GM23248 (cell line): Measurements from ENCODE around the gene ATP5F1C. TPM values are rescaled to one million over a fixed set of nuclear protein-coding genes. Genes with fewer than 3 reads are reported as not detected.
"Not testable (repeated sequence)": the region's sequence is repeated elsewhere in the genome, so short reads cannot be mapped to it uniquely, and the experiment has no call there.

Experiments
- DNase-seq: peaks from one replicate; pipeline ENCODE4 v3.0.0-alpha.2; 2015
- H2AFZ ChIP-seq: fragments of 200-600 bp; sonication (generic); 2 replicates; pipeline ENCODE4 v1.6.1; 2016; ENCODE audit warnings: antibody characterized with exemption
- H3F3A ChIP-seq: fragments of 200-600 bp; sonication (generic); 2 replicates; pipeline ENCODE4 v1.6.1; 2016; ENCODE audit warnings: mild to moderate bottlenecking, antibody characterized with exemption, mixed run types; ENCODE audit not compliant: insufficient read depth
- H3K27ac ChIP-seq: fragments of 200-600 bp; sonication (generic); 2 replicates; pipeline ENCODE4 v1.5.1; 2016; ENCODE audit warnings: mild to moderate bottlenecking
- H3K27me3 ChIP-seq: fragments of 200-600 bp; sonication (generic); replicated peaks from 2 replicates; pipeline ENCODE4 v1.6.1; 2016; ENCODE audit warnings: mild to moderate bottlenecking; ENCODE audit not compliant: insufficient read depth
- H3K36me3 ChIP-seq: fragments of 200-600 bp; sonication (generic); 2 replicates; pipeline ENCODE4 v1.6.1; 2016; ENCODE audit warnings: low read depth, mild to moderate bottlenecking
- H3K4me1 ChIP-seq: fragments of 200-600 bp; sonication (generic); 2 replicates; pipeline ENCODE4 v1.6.1; 2016; ENCODE audit warnings: mild to moderate bottlenecking; ENCODE audit not compliant: insufficient read depth
- H3K4me2 ChIP-seq: fragments of 200-600 bp; sonication (generic); one replicate; pipeline ENCODE4 v1.6.1; 2016; ENCODE audit warnings: mild to moderate bottlenecking; ENCODE audit not compliant: unreplicated experiment
- H3K4me3 ChIP-seq: fragments of 200-600 bp; sonication (generic); 2 replicates; pipeline ENCODE4 v1.5.1; 2016; ENCODE audit warnings: mild to moderate bottlenecking
- H3K79me2 ChIP-seq: fragments of 200-600 bp; sonication (generic); 2 replicates; pipeline ENCODE4 v1.6.1; 2016; ENCODE audit warnings: mild to moderate bottlenecking; ENCODE audit not compliant: insufficient read depth
- H3K9ac ChIP-seq: fragments of 200-600 bp; sonication (generic); 2 replicates; pipeline ENCODE4 v1.6.1; 2016; ENCODE audit warnings: mild to moderate bottlenecking
- H3K9me2 ChIP-seq: fragments of 200-600 bp; sonication (generic); 2 replicates; pipeline ENCODE4 v1.6.1; 2016; ENCODE audit warnings: mixed run types, mild to moderate bottlenecking, moderate library complexity; ENCODE audit not compliant: insufficient read depth
- H3K9me3 ChIP-seq: fragments of 200-600 bp; sonication (generic); one replicate; pipeline ENCODE4 v1.6.1; 2017; ENCODE audit warnings: low read depth
- H4K20me1 ChIP-seq: fragments of 200-600 bp; sonication (generic); 2 replicates; pipeline ENCODE4 v1.6.0; 2016; ENCODE audit not compliant: insufficient read depth
- EZH2 ChIP-seq: fragments of 200-600 bp; sonication (generic); IDR thresholded peaks from 2 replicates; pipeline ENCODE4 v1.6.1; 2018; ENCODE audit warnings: antibody characterized with exemption, mild to moderate bottlenecking; ENCODE audit not compliant: insufficient read depth, poor library complexity, severe bottlenecking
- EZH2phosphoT487 ChIP-seq: fragments of 200-600 bp; sonication (generic); IDR thresholded peaks from 2 replicates; pipeline ENCODE4 v1.6.1; 2018; ENCODE audit warnings: antibody characterized with exemption, moderate library complexity, mild to moderate bottlenecking, low read depth; ENCODE audit not compliant: insufficient read depth
- WGBS, 2 experiments: methylation state at CpG; one replicate each; pipeline ENCODE4 v1.1.6; 2015 to 2017; ENCODE audit warnings: low lambda C conversion rate in 2 of 2, low coverage in 1 of 2; ENCODE audit errors: missing lambda C conversion rate in 2 of 2; 5-methylcytosine and 5-hydroxymethylcytosine counted together
- in situ Hi-C: fragments of 300-500 bp; cut with MboI; formaldehyde crosslinking; loops from 2 replicates; pipeline ENCODE4 v1.15.0; 2020
- polyA plus RNA-seq: library from polyadenylated mRNA; unstranded; fragments of >200 nt; fragmentation: Nextera tagmentation; extraction: Ambion mirVana; gene quantifications from 2 replicates; pipeline ENCODE4 v1.2.1, GENCODE V29; 2016
- total RNA-seq: library from RNA; depleted of rRNA; stranded (reverse); fragments of >200 nt; shearing (Covaris generic); gene quantifications from 2 replicates; pipeline ENCODE4 v1.2.3, GENCODE V29; 2014

ATP5F1C gene
- total and polyA plus RNA-seq, 2 experiments from 2014 or later, result 229 to 304 TPM

DNA sequence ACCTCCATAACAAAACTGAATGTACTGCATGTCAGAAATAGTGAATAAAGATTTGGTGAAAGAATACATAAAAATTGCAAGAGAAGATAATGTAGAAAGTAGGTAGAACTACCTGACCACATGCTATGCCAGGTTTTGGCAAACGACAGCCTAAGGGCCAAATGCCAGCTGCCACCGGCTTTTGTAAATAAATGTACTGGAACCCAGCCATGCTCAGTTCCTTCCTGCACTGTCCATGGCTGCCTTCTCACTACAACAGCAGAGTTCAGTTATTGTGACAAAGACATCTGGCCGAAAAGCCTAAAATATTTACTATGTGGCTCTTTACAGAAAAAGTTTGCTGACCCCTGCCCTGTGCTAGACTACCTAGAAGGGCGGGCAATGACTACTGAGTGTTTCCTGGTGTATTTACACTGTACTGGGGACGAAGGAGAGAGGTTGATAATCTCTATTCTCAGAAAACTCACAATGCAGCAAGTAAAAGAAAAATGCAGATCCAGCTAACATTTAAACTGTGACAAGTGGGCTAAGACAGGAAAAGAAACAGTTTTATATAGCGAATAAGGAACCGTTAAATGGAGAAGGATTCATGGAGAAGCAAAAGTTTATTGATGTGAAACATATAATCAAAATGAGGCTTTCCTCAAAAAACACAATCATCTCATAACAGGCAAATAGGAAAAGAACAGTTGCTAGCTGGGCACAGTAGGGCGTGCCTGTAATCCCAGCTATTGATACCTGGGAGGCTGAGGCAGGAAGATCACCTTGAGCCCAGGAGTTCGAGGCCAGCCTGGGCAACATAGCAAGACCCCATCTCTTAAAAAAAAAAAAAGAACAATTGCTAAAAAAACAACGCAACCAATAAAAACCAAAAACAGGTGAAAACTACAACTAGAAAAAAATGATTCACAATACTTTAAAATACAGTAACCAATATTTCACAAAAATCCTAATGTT lies 13.9 kb upstream of the ATP5F1C start:
- TF ChIP-seq EZH2, result no peak
- TF ChIP-seq EZH2phosphoT487, result no peak
- Histone ChIP-seq H3K4me1 (no peaks in the 10 kb centered on the region), H3K9me2 (no peaks in the 10 kb centered on the region), H3K79me2 (no peaks in the 10 kb centered on the region; the same call in 1 of the 2 replicates), H2AFZ (no peak overlapping the region), H3K36me3 (peaks cover 36% of the 10 kb centered on the region), H3K9me3 (no peaks in the 10 kb centered on the region), H3K4me2 (no peak overlapping the region), H3K4me3 (no peak overlapping the region), H3K27ac (no peak overlapping the region), H3K27me3 (no peaks in the 10 kb centered on the region), H4K20me1 (no peaks in the 10 kb centered on the region), H3K9ac (no peak overlapping the region), H3F3A (no peaks in the 10 kb centered on the region)
- DNase-seq, result no peak
- in situ Hi-C loops, result no loop called here
- WGBS, 2 experiments, result 91 to 92% methylated on average over 10 of the region's 10 CpGs

DNA sequence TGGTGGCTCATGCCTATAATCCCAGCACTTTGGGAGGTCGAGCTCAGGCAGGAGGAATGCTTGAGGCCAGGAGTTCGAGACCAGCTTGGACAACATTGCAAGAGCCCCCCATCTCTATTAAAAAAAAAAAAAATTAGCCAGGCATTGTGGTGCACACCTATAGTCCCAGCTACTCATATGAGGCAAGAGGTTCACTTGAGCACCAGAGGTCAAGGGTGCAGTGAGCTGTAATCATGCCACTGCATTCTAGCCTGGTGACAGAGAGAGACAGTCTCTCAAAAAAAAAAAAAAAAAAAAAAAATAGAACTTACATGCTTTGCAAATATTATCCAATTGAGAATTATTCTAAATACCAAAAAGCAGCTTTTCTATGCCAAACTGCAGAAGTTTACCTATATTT lies 11.2 kb upstream of the ATP5F1C start:
- in situ Hi-C loops, result no loop called here
- peaks cover 57% of the 10 kb centered on the region for H3K36me3 ChIP-seq
- WGBS, 2 experiments, result 92 to 100% methylated on average over 2 of the region's 2 CpGs

DNA sequence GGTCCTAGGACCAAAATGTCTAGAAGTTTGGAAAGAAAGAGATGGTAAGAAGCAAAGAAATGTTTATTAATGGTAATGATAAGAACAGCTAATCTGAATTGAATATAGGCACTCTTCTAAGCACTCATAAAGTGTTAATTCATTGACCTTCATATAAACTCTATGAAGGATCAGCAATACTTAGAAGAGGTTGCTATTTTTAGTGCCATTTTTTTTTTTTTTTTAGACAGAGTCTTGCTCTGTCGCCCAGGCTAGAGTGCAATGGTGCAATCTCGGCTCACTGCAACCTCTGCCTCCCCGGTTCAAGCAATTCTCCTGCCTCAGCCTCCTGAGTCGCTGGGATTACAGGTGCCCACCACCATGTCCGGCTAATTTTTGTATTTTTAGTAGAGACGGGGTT lies 5.8 kb upstream of the ATP5F1C start:
- in situ Hi-C loops, H3K9me3 ChIP-seq, H3K9ac ChIP-seq, H3K4me2 ChIP-seq, H2AFZ ChIP-seq, H3K27me3 ChIP-seq, H3F3A ChIP-seq, H4K20me1 ChIP-seq, H3K27ac ChIP-seq, H3K4me3 ChIP-seq, H3K9me2 ChIP-seq, H3K4me1 ChIP-seq, DNase-seq: not testable (repeated sequence)
- WGBS, 2 experiments, result 85 to 92% methylated on average over 6 of the region's 6 CpGs
- peaks cover 29% of the 10 kb centered on the region for H3K36me3 ChIP-seq
- peaks cover 77% of the 10 kb centered on the region for H3K79me2 ChIP-seq

More for the DNA sequence above, 11.2 kb upstream of the ATP5F1C start:
- Histone ChIP-seq H3K79me2 (peaks cover 23% of the 10 kb centered on the region), H4K20me1 (no peaks in the 10 kb centered on the region), H3K4me2 (no peak overlapping the region), H3K9me2 (no peaks in the 10 kb centered on the region), H3K27me3 (no peaks in the 10 kb centered on the region), H3K9me3 (no peaks in the 10 kb centered on the region), H3F3A (no peaks in the 10 kb centered on the region), H3K4me3 (no peak overlapping the region), H2AFZ (no peak overlapping the region), H3K9ac (no peak overlapping the region), H3K27ac (no peak overlapping the region), H3K4me1 (no peaks in the 10 kb centered on the region)
- no peak for DNase-seq
- TF ChIP-seq EZH2 (no peak), EZH2phosphoT487 (no peak)

DNA sequence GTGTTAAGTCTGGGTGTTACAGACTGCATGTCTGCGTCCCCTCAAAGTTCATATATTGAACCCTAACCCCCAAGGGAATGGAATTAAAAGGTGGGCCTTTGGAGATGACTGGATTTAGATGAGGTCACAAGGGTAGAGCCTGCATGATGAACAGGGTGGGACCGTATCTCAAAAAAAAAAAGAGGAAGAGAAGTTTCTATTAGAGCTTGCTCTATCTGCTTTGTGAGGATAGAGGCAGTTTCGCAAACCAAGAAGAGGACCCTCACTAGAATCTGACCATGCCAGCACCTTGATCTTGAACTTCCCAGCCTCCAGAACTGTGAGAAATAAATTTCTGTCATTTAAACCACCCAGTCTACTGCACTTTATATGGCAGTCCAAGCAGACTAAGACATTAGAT lies 1.5 kb upstream of the ATP5F1C start:
- Histone ChIP-seq H3K36me3 (no peaks in the 10 kb centered on the region), H3K4me3 (peak overlapping the region; percentile 83), H2AFZ (no peak overlapping the region), H3K9me2 (no peaks in the 10 kb centered on the region), H3K4me1 (peaks cover 21% of the 10 kb centered on the region), H3K27me3 (no peaks in the 10 kb centered on the region), H4K20me1 (peaks cover 10% of the 10 kb centered on the region), H3K27ac (no peak overlapping the region), H3K9me3 (no peaks in the 10 kb centered on the region), H3K79me2 (peaks cover 99% of the 10 kb centered on the region), H3K4me2 (peak overlapping the region; percentile 99), H3F3A (no peaks in the 10 kb centered on the region), H3K9ac (peak overlapping the region; percentile 94)
- TF ChIP-seq EZH2 (no peak), EZH2phosphoT487 (no peak)
- WGBS, 2 experiments, result 77 to 82% methylated on average over 3 of the region's 3 CpGs
- no peak for DNase-seq
- in situ Hi-C loops, result no loop called here
